ENCODE data around the gene PPP2R3A.

Gene PPP2R3A

DNA sequence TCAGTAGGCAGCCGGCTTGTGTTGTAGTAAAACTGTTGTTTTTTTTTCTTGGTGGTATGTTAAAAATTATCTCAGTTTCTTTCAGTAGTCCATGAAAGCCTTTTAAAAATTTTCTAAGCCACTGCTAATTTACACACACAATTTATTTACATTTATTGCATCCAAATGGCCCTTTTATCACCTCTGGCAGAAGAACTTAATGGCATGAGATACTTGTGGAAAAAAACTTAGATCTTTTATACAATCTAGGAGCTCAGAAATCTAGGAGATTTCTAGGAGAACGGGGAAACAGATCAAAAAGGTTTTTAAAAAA is 1.4 kb downstream of the PPP2R3A start:
- intact Hi-C loops (cut with DNase I) = no loop called here
- DNase-seq = no peak

DNA sequence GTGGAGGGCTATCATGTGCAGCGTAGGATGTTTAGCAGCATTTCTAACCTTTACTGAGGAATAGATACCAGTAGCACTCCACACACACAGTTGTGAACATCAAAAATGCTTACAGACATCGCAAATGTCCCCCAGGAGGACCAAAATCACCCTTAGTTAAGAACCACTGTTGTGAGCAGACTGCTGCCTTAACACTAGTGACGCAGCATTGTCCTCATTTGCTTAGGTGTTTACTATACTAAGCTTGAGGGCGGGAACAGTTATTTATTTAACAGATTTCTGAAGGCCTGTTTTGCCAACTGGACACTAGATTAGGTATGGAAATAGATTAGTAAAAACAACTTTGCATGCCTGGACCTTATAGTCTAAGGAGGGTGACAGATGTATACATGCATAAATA is 2.3 kb downstream of the PPP2R3A start:
- intact Hi-C loops (cut with DNase I) = no loop called here
- DNase-seq = no peak

DNA sequence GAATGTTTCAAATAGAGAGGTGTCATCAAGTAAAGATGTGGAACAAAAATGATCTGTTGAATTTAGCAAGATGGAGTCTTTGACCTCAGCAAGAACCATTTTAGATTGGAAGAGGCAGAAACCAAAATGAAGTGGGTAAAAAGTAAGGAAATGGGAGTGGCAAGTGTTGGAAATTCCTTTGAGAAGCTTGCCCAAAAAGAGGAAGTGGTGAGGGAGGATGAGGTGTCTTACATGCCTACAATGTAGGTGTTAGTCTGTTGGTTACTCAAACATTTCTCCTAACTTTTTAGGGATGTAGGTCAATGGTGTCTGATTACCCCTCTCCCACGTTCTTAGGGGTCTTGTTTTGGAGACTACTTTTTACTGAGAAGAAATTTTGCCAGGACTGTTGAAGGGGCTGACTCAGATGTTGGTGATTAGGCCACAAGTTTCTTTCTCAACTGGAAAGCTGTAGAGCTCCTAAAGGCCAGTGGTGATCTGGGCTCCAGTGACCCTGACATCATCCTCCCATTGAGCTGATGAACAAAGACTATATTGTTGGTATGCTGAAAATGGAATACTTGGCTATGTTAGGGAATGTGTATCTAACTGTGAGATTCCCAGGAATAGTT is 5.1 kb downstream of the PPP2R3A start:
- DNase-seq = peak in 36 of 42 donors; percentile 10 to 87 (median 62)
- intact Hi-C loops (cut with DNase I) = no loop called here

DNA sequence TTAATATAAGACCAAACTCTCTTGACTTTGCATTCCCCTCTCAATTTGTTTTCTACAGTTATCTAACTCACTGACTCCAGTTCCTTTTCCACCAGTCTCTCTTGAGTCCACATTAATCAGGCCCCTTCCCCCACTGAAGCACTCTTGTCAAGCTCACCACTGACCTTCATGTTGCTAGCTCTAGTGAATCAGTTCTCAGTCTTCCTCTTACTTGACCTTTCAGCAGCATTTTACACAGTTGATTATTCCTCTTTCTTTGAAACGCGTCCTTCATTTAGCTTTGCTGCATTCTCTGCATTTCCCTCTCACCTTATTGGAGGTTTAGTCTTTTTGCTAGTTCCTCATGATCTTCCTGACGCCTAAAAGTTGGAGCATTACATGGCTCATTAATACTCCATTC is 8.3 kb downstream of the PPP2R3A start:
- intact Hi-C loops (cut with DNase I) = no loop called here
- DNase-seq = no peak

- DNase-seq = no peak
- intact Hi-C loops (cut with DNase I) = no loop called here
Observed at GRCh38 chr3:135975053-135975452, 9.5 kb downstream of the PPP2R3A start.

GRCh38 chr3:135975536-135975935 is 10.0 kb downstream of the PPP2R3A start:
- no peak for DNase-seq
- intact Hi-C loops (cut with DNase I) = no loop called here

GRCh38 chr3:135980343-135980742 is 14.8 kb downstream of the PPP2R3A start:
- intact Hi-C loops (cut with DNase I) = no loop called here
- DNase-seq = no peak

DNA sequence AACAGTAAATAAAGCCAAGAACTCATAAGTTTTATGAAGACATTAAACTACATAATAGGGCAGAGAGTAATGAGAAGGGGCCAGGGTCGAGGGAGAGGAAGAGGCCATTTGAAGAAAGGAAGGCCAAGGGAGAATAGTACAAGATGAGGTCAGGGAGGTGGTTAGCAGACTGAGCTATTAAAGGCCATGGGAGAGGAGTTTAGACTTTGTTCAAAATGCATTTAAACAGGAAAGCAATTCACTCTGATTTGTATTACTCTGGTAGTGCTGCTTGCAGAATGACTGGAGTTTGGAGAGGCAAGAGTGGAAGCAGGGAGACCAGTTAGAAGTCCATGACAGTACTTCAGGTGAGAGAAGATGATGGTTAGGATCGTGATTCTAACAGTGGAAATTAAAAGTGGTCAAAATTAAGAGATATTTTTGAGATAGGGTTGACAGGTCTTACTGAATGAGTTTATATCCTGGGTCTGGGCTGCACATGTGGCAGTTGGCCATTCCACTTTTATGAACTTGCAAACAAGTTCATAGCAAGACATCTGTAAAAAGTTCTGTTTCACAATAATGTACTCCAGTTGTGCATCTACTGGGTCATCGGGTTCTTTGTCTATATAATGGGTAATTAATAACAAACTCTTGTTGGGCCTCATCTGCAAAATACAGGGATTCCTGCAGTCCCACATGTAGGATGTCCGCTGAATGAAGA is 16.3 kb downstream of the PPP2R3A start:
- DNase-seq = no peak

DNA sequence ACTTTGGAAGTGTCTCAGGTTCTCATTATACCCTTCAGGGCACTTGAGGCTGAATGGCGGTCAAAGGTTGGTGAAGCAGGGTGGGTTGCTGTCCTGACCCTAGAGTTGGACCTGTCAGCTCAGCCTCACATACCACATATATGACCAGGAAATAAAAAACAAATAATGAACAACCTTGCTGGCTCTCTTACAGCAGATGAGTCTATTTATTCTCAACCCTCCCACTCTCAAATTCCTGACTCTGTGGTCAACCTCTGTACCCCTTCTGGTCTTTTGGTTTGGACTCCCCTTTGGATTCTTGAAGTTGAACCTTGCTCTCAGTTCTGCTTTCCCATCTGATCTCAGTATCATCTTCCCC is 16.9 kb downstream of the PPP2R3A start:
- no peak for DNase-seq
- intact Hi-C loops (cut with DNase I) = no loop called here

More for the DNA sequence above, 16.3 kb downstream of the PPP2R3A start:
- intact Hi-C loops (cut with DNase I) = no loop called here

DNA sequence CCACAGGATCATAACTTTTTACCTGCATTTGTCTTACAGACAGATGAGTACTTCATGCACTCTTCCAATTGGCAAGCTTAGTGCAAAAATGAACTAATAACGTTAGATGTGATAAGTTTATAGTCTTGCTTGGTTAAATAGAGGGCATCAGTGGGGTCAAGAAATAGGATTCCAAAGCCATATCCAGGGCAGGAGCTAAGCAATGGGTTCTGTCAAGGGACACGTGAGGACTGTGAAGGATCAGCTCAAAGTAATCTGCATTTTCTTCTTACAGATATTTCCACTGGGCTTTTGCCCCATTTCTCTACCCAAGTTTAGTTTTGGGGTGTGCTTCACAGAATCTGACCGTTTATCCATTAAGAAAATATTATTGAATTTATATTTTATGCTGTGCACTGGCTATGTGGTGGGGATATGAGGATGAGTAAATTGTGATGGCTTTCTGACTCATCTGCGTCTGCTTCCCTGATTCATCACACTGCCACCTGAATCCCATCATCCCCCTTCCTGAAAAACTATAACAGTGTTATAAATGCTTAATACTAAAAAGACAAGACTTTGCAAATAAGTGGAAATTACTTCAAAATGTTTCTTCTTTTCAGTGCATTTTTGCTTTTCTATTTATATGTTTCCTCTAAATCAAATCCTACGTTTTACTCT is 17.5 kb downstream of the PPP2R3A start:
- DNase-seq = no peak
- intact Hi-C loops (cut with DNase I) = no loop called here

DNA sequence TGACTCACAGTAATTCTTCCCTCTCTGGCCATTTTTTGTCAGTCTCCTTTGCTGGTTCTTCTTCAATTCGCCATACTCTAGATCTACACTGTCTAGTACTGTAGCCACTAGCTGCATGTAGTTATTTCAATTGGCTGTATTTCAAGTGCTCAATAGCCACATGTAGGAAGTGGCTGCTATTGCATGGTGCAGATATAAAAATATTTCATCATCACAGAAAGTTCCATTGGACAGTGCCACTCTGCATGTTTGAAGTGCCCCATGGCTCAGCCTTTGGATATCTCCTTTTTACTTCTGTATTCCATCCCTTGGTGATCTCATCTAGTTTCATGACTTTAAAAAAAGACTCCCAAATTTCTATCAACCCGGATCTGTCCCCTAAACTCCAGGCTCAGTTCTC is 22.1 kb downstream of the PPP2R3A start:
- DNase-seq = no peak
- intact Hi-C loops (cut with DNase I) = no loop called here

- intact Hi-C loops (cut with DNase I) = no loop called here
- no peak for DNase-seq
Observed at GRCh38 chr3:135989242-135989641, 23.7 kb downstream of the PPP2R3A start.

DNA sequence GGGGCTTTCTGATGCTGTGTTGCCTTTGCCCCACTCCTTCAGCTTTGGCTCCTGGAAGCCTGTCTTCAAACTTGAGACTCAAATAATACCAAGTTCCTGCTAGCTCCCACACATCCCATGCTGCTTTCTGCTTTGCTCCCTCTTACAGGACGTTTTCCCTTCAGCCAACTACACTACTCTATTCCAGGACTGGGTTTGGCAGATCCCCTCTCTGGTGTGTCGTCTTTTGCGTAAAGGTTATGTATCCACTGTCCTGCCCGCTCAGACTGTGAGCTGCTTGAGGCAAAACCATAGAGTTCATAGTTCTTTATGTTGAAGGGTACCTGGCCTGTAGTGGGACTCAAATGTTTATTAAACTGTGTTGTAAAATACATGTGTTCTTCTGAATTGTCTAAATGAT is 25.4 kb downstream of the PPP2R3A start:
- intact Hi-C loops (cut with DNase I) = no loop called here
- no peak for DNase-seq

DNA sequence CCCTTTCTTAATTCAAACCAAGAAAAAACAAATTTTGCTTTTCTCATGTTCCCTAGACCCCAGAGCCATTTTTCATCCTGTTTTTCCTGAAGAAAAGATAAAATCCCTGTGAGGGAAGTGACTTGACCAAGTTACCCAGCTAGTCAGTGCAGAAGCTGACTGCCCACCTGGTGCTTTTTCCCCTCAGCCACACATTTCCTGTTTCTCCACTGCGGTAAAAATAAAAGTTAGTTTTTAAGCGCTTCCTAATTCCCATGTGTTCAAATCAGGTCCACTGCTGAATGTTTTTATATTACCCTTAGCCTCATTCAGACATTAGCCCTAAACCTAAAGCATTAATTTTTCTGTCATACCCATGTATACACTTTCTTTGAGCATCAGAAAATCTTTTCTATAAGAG is 26.1 kb downstream of the PPP2R3A start:
- DNase-seq = no peak

GRCh38 chr3:135992072-135992471 is 26.5 kb downstream of the PPP2R3A start:
- DNase-seq = peak in 4 of 42 donors; percentile 7 to 43 (median 18)
- intact Hi-C loops (cut with DNase I) = no loop called here

More for the DNA sequence above, 26.1 kb downstream of the PPP2R3A start:
- intact Hi-C loops (cut with DNase I) = no loop called here

DNA sequence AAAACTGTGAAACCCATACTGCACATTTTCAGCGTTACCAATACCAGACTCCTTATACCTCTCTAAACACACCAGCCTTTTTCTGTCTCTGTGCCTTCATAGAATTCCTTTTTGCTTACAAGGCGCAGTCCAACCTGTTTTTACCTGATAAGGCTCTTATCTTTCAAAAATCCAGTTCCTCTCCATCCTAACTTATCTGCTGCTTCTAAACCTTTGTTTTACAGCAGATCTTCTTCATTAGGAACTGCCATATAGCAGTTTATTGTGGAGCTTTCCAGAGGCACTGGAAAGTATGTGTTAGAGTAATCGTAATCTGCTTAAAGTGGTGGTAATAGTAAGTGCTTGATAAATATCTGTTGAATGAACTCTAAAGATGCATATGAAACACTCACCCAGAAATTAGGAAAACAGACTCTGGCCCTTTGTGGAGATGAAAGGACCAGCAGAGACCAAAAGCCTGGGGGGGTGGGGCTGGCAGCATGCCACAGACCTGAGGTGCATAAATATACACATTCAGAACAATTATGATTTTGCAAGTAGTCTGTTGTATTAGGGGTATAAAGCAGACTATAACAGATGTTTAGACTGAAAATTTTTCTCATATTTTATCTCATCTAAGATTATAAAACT is 29.3 kb downstream of the PPP2R3A start:
- no peak for DNase-seq
- intact Hi-C loops (cut with DNase I) = no loop called here

GRCh38 chr3:135995766-135996165 is 30.2 kb downstream of the PPP2R3A start:
- no peak for DNase-seq
- intact Hi-C loops (cut with DNase I) = no loop called here

- peak in 29 of 42 donors; percentile 9 to 70 (median 35) for DNase-seq
- intact Hi-C loops (cut with DNase I) = no loop called here
Observed at GRCh38 chr3:135997554-135998320, 32.2 kb downstream of the PPP2R3A start.

GRCh38 chr3:136008221-136008620 is 42.7 kb downstream of the PPP2R3A start:
- intact Hi-C loops (cut with DNase I) = no loop called here
- no peak for DNase-seq
